Effector memory CD4-positive, alpha-beta T cell (primary cell): Measurements from ENCODE around the gene GUSB.
"Not testable (repeated sequence)": the region's sequence is repeated elsewhere in the genome, so short reads cannot be mapped to it uniquely, and the experiment has no call there.

Experiments
- DNase-seq, 3 donors: peaks; one replicate each; pipeline ENCODE4 v3.0.0-alpha.2; 2020
- H3K27ac ChIP-seq: 2 replicates; pipeline ENCODE4 v1.7.0; 2013; ENCODE audit warnings: mild to moderate bottlenecking, low read length, moderate library complexity; ENCODE audit not compliant: insufficient read depth, poor library complexity, severe bottlenecking
- H3K27me3 ChIP-seq: replicated peaks from 2 replicates; pipeline ENCODE4 v1.7.0; 2013; ENCODE audit warnings: mild to moderate bottlenecking, low read length; ENCODE audit not compliant: insufficient read depth, control insufficient read depth, poor library complexity, severe bottlenecking
- H3K36me3 ChIP-seq: 2 replicates; pipeline ENCODE4 v1.7.0; 2013; ENCODE audit warnings: mild to moderate bottlenecking, low read length, moderate library complexity; ENCODE audit not compliant: control insufficient read depth, insufficient read depth
- H3K4me1 ChIP-seq: 2 replicates; pipeline ENCODE4 v1.7.0; 2013; ENCODE audit warnings: low read length, mild to moderate bottlenecking; ENCODE audit not compliant: control insufficient read depth, insufficient read depth, poor library complexity, severe bottlenecking
- H3K4me3 ChIP-seq: 2 replicates; pipeline ENCODE4 v1.7.0; 2013; ENCODE audit warnings: low read length, low read depth, mild to moderate bottlenecking; ENCODE audit not compliant: insufficient read depth, poor library complexity, severe bottlenecking
- H3K9me3 ChIP-seq: 2 replicates; pipeline ENCODE4 v1.7.0; 2013; ENCODE audit warnings: mild to moderate bottlenecking, low read length, moderate library complexity; ENCODE audit not compliant: control insufficient read depth
- total RNA-seq, 3 donors: gene quantifications; one replicate each; lab custom pipeline; 2026; lab: John Stamatoyannopoulos, UW

The GUSB gene
- 34.4 to 43.2 (median 38.4) reads per million in 3 donors for total RNA-seq

DNA sequence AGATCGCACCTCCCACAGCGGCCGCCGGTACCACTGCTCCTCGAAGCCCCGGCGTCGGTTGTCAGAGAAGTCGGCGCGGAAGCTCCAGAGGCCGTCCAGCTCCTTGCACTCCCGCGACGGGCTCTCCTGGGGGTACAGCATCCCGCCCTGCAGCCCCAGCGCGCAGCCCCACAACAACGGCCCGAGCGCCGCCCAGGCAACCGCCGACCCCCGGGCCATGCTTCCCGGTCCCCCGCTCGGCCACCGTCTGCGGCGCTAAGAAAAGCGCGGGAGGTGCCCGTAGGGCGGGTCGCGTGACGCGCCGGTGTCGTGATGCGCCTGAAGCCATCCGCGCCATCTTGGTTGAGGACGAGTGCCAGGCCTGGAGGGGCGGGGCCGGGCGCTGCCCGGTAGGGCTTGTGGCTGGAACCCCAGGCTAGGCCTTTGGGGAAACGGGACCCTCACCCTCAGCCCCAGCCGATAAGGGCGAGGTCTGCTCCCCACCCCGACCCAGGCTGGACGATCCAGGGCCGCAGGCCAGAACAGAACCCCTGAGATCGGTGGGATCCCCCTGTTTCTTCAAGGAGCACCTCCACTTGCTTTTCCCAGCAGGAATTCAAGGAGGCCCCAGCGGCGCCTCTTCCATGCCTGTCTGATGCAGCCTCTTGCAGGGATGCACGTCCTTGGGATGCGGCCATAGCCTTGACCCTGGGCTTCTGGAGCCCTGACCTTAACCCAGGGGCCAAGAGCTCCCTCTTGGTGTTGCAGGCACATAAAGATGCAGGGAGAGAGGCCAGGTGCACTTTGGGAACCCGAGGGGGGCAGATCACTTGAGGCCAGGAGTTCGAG, at the start of gene GUSB:
Gene GUSB (minus strand): TSS at position 249 of the 828 bp plus-strand sequence. CDS start 30 bp downstream, at position 219.
- DNase-seq = peak; percentile 72 to 81 (median 76)

DNA sequence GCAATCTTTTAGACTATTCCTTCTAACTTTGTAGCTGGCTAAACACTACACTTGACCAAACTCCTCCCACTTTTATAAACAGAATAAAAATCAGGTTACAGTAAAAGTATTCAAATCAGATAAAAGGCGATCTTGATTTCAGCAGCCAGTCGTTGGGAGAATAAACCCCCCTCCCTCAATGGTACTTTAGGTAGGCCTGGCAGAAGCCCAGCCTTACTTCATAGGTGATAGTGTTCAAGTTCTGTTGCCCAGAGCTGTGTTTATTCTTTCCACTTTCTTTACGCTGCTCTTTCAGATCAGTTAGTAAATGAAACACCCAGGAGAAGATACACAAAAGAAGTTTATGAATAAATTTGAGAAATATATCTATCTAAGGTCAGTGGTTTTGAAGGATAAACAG, 46.3 kb upstream of the GUSB start:
- H3K4me1 ChIP-seq, DNase-seq, H3K36me3 ChIP-seq, H3K27ac ChIP-seq, H3K27me3 ChIP-seq, H3K9me3 ChIP-seq, H3K4me3 ChIP-seq: not testable (repeated sequence)

More for the DNA sequence above, at the start of gene GUSB:
- Histone ChIP-seq H3K27me3 (no peaks in the 10 kb centered on the region), H3K9me3 (no peaks in the 10 kb centered on the region), H3K4me3 (peak within 1 kb of the TSS; percentile 94), H3K27ac (peak within 1 kb of the TSS; percentile 67), H3K36me3 (peaks cover 11% of the 10 kb centered on the region), H3K4me1 (peaks cover 20% of the 10 kb centered on the region)

DNA sequence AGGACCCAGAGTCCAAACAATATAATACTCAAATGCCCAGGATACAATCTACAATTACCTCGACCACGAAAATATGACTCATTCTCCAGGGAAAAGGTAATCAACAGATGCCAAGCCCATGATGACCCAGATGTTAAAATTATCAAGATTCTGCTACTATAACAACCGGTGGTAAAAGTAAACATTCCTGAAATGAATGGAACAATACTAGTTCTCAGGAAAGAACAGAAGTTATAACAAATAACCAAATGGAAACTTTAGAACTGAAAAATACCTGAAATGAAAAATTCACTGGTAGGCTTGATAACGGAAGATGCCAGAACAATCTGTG, 34.1 kb upstream of the GUSB start:
- H3K36me3 ChIP-seq = no peaks in the 10 kb centered on the region
- DNase-seq = no peak

DNA sequence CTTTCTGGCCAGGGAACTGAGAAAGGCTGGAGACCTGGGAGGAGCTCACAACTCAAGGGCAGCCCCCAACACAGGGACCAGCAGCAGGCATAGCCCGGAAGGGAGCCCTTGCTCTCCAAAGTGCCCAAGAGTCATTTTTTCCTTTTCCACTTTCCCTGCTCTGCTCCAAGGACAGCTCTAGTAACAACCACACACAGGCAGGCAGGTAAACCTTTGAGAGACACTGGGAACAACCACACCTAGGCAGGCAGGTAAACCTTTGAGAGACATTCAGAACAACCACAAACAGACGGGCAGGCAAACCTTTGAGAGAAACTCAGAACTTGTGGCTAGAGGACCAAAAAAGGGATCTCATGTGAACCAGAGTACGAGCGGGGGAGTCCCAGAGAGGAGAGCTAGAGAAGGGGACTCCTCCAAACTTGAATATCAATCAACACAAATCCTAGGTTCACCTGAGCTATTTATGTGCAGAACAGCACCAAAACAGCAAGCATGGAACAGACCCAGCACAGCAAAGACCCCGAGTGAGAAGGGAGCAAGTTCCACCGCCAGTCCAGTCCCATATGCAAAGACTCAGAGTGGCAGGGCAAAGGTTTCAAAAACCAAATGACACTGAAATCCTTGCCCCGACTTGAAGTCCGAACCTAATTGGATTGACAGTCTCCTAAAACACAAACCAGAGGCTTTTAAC, 33.6 kb upstream of the GUSB start:
- no peaks in the 10 kb centered on the region for H3K4me1 ChIP-seq
- H3K27ac ChIP-seq = no peak overlapping the region
- no peak overlapping the region for H3K4me3 ChIP-seq
- no peak for DNase-seq
- H3K27me3 ChIP-seq = no peaks in the 10 kb centered on the region
- no peaks in the 10 kb centered on the region for H3K9me3 ChIP-seq
- H3K36me3 ChIP-seq = no peaks in the 10 kb centered on the region

More for the DNA sequence above, 34.1 kb upstream of the GUSB start:
- Histone ChIP-seq H3K9me3 (no peaks in the 10 kb centered on the region), H3K27ac (no peak overlapping the region), H3K27me3 (no peaks in the 10 kb centered on the region), H3K4me1 (no peaks in the 10 kb centered on the region), H3K4me3 (no peak overlapping the region)

DNA sequence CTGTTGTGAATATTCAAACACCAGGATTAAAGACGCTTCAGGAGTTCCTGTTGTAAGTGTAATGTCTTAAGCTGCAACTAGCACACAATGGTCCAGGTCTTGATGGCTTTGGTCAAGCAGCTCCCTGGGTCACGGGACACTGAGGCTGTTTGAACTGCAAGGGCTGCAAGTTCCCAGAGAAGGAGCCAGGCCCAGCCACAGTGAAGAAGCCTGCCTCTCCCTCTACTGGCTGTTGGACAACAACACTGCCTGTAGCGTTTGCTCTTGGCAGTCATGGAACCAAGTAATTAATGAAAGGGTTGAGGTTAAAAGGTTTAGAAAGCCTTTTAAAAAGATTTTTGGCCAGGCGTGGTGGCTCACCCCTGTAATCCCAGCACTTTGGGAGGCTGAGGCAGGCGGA, 31.9 kb upstream of the GUSB start:
- Histone ChIP-seq H3K36me3 (no peaks in the 10 kb centered on the region), H3K4me3 (no peak overlapping the region), H3K27me3 (no peaks in the 10 kb centered on the region), H3K27ac (no peak overlapping the region), H3K9me3 (no peaks in the 10 kb centered on the region), H3K4me1 (no peaks in the 10 kb centered on the region)
- DNase-seq = no peak

DNA sequence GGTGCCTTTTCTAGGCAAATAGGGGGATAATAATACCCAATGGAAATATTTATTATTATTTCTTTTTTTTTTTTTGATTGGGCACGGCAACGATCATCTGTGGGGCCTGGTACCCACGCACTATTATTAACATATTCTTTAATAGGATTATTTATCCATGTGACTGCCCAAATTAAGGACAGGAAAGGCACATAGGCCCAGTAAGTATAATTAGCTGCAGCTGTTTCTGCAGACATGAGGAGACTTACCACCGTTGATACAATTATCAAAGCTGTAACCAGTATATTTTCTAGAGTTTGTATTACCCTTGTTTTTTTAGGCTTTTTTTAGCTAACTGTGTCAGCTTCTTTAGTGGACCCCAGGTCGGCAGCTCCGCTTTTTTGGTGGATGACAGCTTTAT, 25.2 kb upstream of the GUSB start:
- H3K27ac ChIP-seq = no peak overlapping the region
- H3K9me3 ChIP-seq = no peaks in the 10 kb centered on the region
- H3K36me3 ChIP-seq = no peaks in the 10 kb centered on the region
- no peaks in the 10 kb centered on the region for H3K27me3 ChIP-seq
- no peaks in the 10 kb centered on the region for H3K4me1 ChIP-seq
- no peak for DNase-seq
- no peak overlapping the region for H3K4me3 ChIP-seq

DNA sequence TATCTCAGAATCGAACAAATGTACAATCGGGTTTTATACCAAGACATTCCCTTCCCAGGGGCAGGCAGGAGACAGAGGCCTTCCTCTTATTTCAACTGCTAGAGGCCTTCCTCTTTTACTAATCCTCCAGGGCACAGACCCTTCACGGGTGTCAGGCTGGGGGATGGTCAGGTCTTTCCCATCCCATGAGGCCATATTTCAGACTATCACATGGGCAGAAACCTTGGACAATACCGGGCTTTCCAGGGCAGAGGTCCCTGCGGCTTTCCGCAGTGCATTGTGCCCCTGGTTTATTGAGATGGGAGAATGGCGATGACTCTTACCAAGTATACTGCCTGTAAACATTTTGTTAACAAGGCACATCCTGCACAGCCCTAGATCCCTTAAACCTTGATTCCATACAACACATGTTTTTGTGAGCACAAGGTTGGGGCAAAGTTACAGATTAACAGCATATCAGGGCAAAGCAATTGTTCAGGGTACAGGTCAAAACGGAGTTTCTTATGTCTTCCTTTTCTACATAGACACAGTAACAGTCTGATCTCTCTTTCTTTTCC, 23.2 kb upstream of the GUSB start:
- not testable (repeated sequence) for H3K36me3 ChIP-seq, H3K4me3 ChIP-seq, H3K9me3 ChIP-seq, H3K27ac ChIP-seq, H3K27me3 ChIP-seq, H3K4me1 ChIP-seq, DNase-seq

DNA sequence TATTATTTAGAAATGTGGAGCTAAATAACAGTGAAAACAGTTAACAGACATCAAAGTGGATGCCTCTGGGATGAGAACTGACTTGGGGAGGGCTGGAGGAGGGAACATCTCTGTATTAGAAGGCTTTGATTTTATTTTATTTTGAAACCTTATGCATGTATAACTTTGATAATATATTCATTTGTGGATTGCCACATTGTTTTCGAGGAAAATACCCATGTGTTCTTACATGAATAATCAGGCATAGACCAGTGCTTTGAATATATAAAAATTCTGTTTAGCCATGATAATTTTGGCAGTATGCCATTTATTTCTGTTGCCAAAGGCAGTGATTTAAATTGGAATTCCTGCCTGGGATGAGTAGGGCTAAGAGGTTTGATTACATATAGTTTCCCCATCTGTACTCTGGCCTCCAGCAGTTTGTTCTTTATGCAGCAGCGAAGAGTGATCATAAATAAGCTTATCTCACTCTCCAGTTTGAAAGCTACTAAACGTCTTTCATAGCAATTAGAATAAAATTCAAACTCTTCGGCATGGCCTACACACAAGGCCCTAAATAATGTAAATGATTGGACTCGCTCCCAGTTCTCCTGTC, 18.9 kb upstream of the GUSB start:
- not testable (repeated sequence) for H3K27me3 ChIP-seq, H3K4me1 ChIP-seq, DNase-seq, H3K36me3 ChIP-seq, H3K9me3 ChIP-seq, H3K27ac ChIP-seq, H3K4me3 ChIP-seq

DNA sequence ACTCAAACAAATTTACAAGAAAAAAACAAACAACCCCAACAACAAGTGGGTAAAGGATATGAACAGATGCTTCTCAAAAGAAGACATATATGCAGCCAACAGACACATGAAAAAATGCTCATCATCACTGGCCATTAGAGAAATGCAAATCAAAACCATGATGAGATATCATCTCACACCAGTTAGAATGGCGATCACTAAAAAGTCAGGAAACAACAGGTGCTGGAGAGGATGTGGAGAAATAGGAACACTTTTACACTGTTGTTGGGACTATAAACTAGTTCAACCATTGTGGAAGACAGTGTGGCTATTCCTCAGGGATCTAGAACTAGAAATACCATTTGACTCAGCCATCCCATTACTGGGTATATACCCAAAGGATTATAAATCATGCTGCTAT, 13.0 kb upstream of the GUSB start:
- H3K9me3 ChIP-seq, H3K4me1 ChIP-seq, DNase-seq, H3K36me3 ChIP-seq, H3K4me3 ChIP-seq, H3K27me3 ChIP-seq, H3K27ac ChIP-seq: not testable (repeated sequence)

DNA sequence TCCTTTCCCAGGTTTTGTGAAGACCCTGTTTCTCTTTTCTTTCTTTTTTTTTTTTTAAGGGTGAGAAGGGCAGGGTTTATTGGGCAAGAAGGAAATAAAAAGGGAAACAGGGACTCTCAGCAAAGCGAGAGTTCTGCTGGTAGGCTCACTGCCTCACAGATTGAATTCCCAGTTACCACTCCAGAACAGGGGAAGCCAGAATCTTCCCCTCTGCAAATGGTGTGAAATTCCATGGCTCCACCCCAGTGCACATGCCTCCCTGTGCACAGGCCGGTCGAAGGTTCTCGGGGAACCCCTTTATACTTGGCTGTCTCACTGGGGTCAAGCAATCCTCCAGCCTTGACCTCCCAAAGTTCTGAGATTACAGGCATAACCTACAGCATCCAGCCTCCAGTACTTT, 10.5 kb upstream of the GUSB start:
- H3K4me3 ChIP-seq = no peak overlapping the region
- H3K27me3 ChIP-seq = no peaks in the 10 kb centered on the region
- H3K27ac ChIP-seq = no peak overlapping the region
- no peak for DNase-seq
- no peaks in the 10 kb centered on the region for H3K4me1 ChIP-seq
- no peaks in the 10 kb centered on the region for H3K36me3 ChIP-seq
- no peaks in the 10 kb centered on the region for H3K9me3 ChIP-seq
